Activated naive CD8-positive, alpha-beta T cell treated with anti-CD3 and anti-CD28 coated beads, Interleukin-2, amount 10 ng/mL, durations not matched to agents 7 days and 5 days (primary cell): Measurements from ENCODE around the gene ADGRF3. TPM values are rescaled to one million over a fixed set of nuclear protein-coding genes. Genes with fewer than 3 reads are reported as not detected.
"Not testable (repeated sequence)": the region's sequence is repeated elsewhere in the genome, so short reads cannot be mapped to it uniquely, and the experiment has no call there.

Source experiments
- ATAC-seq: fragments of 150-1000 bp; cut with Tn5 transposase; one replicate; pipeline ENCODE4 v1.10.0; 2021; ENCODE audit warnings: low read depth, moderate library complexity
- POLR2A ChIA-PET: fragments of 350-600 bp; sonication (Branson Sonifier 250); formaldehyde crosslinking; loops from one replicate; lab custom pipeline; 2021; ENCODE audit warnings: antibody characterized with exemption; lab: Charles Lee
- DNase-seq: peaks from one replicate; pipeline ENCODE4 v3.0.0; 2021
- H3K27ac Mint-ChIP-seq: one replicate; pipeline ENCODE4 v1.8.0; 2022; ENCODE audit warnings: mild to moderate bottlenecking, mixed read lengths
- H3K27me3 Mint-ChIP-seq: one replicate; pipeline ENCODE4 v1.8.0; 2022; ENCODE audit warnings: mild to moderate bottlenecking, moderate library complexity, mixed read lengths
- H3K36me3 Mint-ChIP-seq: one replicate; pipeline ENCODE4 v1.8.0; 2021; ENCODE audit warnings: mild to moderate bottlenecking, mixed read lengths
- H3K4me1 Mint-ChIP-seq: one replicate; pipeline ENCODE4 v1.8.0; 2021; ENCODE audit warnings: mixed read lengths
- H3K4me3 Mint-ChIP-seq: one replicate; pipeline ENCODE4 v1.8.0; 2022; ENCODE audit warnings: mild to moderate bottlenecking, moderate library complexity, mixed read lengths
- H3K9me3 Mint-ChIP-seq: one replicate; pipeline ENCODE4 v1.8.0; 2021; ENCODE audit warnings: mixed read lengths
- total RNA-seq, 2 experiments: library from RNA; stranded (reverse); gene quantifications; one replicate each; pipeline ENCODE4 v1.2.3, GENCODE V29; 2021

The ADGRF3 gene
- total RNA-seq, 2 experiments from 2014 or later, result 5.7 to 7.0 TPM

- Mint-ChIP-seq H3K9me3 (no peaks in the 10 kb centered on the region), H3K27me3 (no peaks in the 10 kb centered on the region), H3K27ac (no peak overlapping the region), H3K4me3 (no peak overlapping the region), H3K4me1 (peaks cover 3% of the 10 kb centered on the region), H3K36me3 (peaks cover 13% of the 10 kb centered on the region)
- ATAC-seq, result no peak
- POLR2A ChIA-PET, result no interaction called here
- DNase-seq, result no peak
These were observed 72.5 kb downstream of the ADGRF3 start for GRCh38 chr2:26274058-26274613.

GRCh38 chr2:26273501-26273900 is 73.1 kb downstream of the ADGRF3 start:
- no peak overlapping the region for H3K4me3 Mint-ChIP-seq
- no peaks in the 10 kb centered on the region for H3K9me3 Mint-ChIP-seq
- DNase-seq (no peak), ATAC-seq (no peak)
- H3K36me3 Mint-ChIP-seq, result peaks cover 13% of the 10 kb centered on the region
- H3K4me1 Mint-ChIP-seq, result peaks cover 3% of the 10 kb centered on the region
- no peaks in the 10 kb centered on the region for H3K27me3 Mint-ChIP-seq
- H3K27ac Mint-ChIP-seq, result no peak overlapping the region
- POLR2A ChIA-PET, result no interaction called here

- H3K27me3 Mint-ChIP-seq, result no peaks in the 10 kb centered on the region
- POLR2A ChIA-PET, result no interaction called here
- H3K9me3 Mint-ChIP-seq, result no peaks in the 10 kb centered on the region
- peaks cover 3% of the 10 kb centered on the region for H3K4me1 Mint-ChIP-seq
- no peak overlapping the region for H3K4me3 Mint-ChIP-seq
- ATAC-seq (no peak), DNase-seq (no peak)
- H3K36me3 Mint-ChIP-seq, result peaks cover 18% of the 10 kb centered on the region
- H3K27ac Mint-ChIP-seq, result no peak overlapping the region
These were observed 76.2 kb downstream of the ADGRF3 start for GRCh38 chr2:26270373-26270772.

GRCh38 chr2:26269571-26270158 is 76.9 kb downstream of the ADGRF3 start:
- Mint-ChIP-seq H3K4me3 (no peak overlapping the region), H3K27me3 (no peaks in the 10 kb centered on the region), H3K9me3 (no peaks in the 10 kb centered on the region), H3K4me1 (peaks cover 3% of the 10 kb centered on the region), H3K27ac (no peak overlapping the region), H3K36me3 (peaks cover 18% of the 10 kb centered on the region)
- ATAC-seq (no peak), DNase-seq (no peak)
- POLR2A ChIA-PET, result no interaction called here

- H3K4me1 Mint-ChIP-seq, H3K9me3 Mint-ChIP-seq, ATAC-seq, H3K4me3 Mint-ChIP-seq, DNase-seq, POLR2A ChIA-PET, H3K27me3 Mint-ChIP-seq, H3K27ac Mint-ChIP-seq: not testable (repeated sequence)
- H3K36me3 Mint-ChIP-seq, result peaks cover 20% of the 10 kb centered on the region
These were observed 77.8 kb downstream of the ADGRF3 start for GRCh38 chr2:26268670-26269385.

GRCh38 chr2:26268213-26268612 is 78.4 kb downstream of the ADGRF3 start:
- DNase-seq (no peak), ATAC-seq (no peak)
- no peak overlapping the region for H3K27ac Mint-ChIP-seq
- H3K36me3 Mint-ChIP-seq, result peaks cover 20% of the 10 kb centered on the region
- no peak overlapping the region for H3K4me3 Mint-ChIP-seq
- POLR2A ChIA-PET, result no interaction called here
- H3K27me3 Mint-ChIP-seq, result no peaks in the 10 kb centered on the region
- peaks cover 3% of the 10 kb centered on the region for H3K4me1 Mint-ChIP-seq
- no peaks in the 10 kb centered on the region for H3K9me3 Mint-ChIP-seq

GRCh38 chr2:26258836-26259235 is 87.8 kb downstream of the ADGRF3 start:
- H3K4me3 Mint-ChIP-seq, POLR2A ChIA-PET, DNase-seq, H3K27ac Mint-ChIP-seq, H3K27me3 Mint-ChIP-seq, H3K9me3 Mint-ChIP-seq, H3K4me1 Mint-ChIP-seq, ATAC-seq: not testable (repeated sequence)
- peaks cover 11% of the 10 kb centered on the region for H3K36me3 Mint-ChIP-seq

Other genes starting within 250 kb of the ADGRF3 start
- gene GAREM2, start 173.7 kb downstream of the ADGRF3 start, total RNA-seq, result 1 to 10 TPM; 4.1 to 4.9 TPM
- 100 to 1,000 TPM; 104 to 113 TPM for gene HADHA, start 102.2 kb downstream of the ADGRF3 start, total RNA-seq
- gene HADHB, start 101.8 kb downstream of the ADGRF3 start, total RNA-seq, result 10 to 100 TPM; 68.1 to 72.7 TPM
- 10 to 100 TPM; 26.4 TPM for gene SELENOI, start 646 bp downstream of the ADGRF3 start, total RNA-seq
- not detected for gene DRC1, start 55.1 kb upstream of the ADGRF3 start, total RNA-seq
- gene OTOF, start 131.3 kb upstream of the ADGRF3 start, total RNA-seq, result 10 to 100 TPM; 58.0 to 59.9 TPM